Activated CD8-positive, alpha-beta memory T cell treated with anti-CD3 and anti-CD28 coated beads for 36 hours (primary cell): ENCODE measurements around the gene NCAM1. TPM values are rescaled to one million over a fixed set of nuclear protein-coding genes. Genes with fewer than 3 reads are reported as not detected.

Source experiments
- CTCF ChIA-PET: fragments of 350-600 bp; sonication (Branson Sonifier 250); formaldehyde crosslinking; loops from one replicate; lab custom pipeline; 2021; ENCODE audit warnings: antibody characterized with exemption; lab: Charles Lee
- POLR2A ChIA-PET: fragments of 350-600 bp; sonication (Branson Sonifier 250); formaldehyde crosslinking; loops from one replicate; lab custom pipeline; 2021; ENCODE audit warnings: antibody characterized with exemption; lab: Charles Lee
- total RNA-seq, 2 experiments: library from RNA; stranded (reverse); gene quantifications; one replicate each; pipeline ENCODE4 v1.2.3, GENCODE V29; 2021

The NCAM1 gene
- total RNA-seq, 2 experiments from 2014 or later: 0.11 TPM; not detected in 1

DNA sequence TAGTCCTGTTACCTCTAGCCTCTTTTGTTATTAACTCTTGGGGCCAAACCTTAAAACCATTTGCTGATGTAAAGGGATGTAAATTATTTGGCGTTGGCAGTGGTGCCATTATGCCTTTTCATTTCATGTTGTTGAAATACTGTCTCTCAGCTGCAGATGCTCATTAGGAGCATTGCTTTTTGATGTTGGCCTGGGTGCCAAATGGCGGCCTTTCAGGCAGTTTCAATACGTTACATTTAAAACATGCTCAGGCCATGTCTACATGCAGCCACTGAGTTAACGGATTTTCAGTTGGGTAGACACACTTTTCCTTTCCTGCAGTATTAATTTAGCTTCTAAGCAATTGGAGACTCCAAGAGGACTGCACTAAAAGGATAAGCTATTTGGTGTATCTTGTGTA lies 5.3 kb downstream of the NCAM1 start:
- CTCF ChIA-PET: no interaction called here
- POLR2A ChIA-PET: no interaction called here

DNA sequence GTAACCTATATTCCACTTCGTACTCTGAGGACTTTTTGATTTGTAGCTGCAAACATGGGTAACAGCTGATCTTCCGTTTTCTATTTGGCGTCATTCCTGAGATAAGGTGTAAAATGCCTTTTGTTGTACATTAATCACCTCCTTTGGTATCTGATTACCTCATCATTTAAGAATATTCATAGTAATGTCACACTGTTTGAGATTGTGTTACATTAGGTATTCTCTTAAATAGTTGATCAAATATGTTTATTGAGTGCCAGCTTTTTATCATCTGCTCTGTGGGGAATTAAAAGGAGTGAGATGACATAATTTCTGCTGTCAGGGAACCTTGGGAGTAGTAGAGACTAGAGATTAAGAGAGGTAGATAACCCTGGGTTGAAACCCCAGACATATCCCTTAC lies 5.9 kb downstream of the NCAM1 start:
- ChIA-PET CTCF (no interaction called here), POLR2A (no interaction called here)

DNA sequence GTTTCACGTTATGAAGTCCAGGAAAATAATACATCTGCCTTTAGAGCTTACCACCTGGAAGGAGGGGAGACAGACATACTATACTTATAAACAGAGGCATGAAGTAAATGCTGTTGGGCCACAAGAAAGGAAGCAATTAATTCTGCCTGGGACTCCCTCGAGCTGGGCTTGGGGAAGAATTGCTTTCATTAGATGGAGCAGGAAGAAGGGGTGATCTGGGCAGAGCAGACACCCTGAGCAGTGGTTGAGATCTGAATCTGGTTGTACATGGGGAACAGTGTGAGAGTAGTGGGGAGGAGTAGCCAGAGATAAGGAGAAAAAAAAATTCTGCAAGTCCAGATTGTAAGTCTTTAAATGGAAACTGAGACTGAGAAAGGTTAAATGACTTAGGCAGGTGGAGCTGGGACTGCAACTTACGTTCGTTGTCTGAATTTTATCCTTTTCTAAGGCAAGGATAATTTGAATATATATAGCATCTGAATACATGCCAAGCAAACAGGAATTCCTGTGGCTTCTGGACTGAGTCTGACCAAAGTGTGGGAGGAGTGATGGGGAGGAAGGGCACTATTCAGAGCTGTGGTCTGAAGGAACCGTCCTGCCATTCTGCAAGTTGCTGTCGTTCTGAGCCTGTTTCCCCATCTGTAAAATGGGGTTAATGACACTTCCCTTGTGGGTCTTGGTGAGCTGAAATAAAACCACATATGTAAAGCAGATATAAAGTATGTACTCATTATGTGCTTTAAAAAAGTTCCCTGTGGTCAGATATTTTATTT lies 7.9 kb downstream of the NCAM1 start:
- CTCF ChIA-PET: no interaction called here

DNA sequence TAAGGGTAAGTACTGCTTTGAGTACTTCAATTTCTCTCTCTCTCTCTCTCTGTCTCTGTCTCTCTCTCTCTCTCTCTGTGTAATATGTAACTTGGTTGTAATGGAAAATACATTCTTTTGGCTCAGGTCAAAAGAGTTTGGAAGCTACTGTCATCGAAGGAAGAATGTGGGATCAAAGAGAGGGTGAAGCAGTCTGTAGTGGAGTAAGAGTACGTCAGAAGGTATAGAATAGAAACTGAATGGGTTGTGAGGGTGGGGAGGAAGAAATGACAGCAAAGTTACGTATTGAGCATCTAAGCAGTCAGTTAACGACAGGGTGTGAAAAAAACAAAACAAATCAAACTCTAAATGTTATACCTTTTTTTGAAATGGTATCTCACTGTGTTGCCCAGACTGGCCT lies 10.0 kb downstream of the NCAM1 start:
- ChIA-PET POLR2A (no interaction called here), CTCF (no interaction called here)

More for the DNA sequence above, 7.9 kb downstream of the NCAM1 start:
- POLR2A ChIA-PET: no interaction called here

DNA sequence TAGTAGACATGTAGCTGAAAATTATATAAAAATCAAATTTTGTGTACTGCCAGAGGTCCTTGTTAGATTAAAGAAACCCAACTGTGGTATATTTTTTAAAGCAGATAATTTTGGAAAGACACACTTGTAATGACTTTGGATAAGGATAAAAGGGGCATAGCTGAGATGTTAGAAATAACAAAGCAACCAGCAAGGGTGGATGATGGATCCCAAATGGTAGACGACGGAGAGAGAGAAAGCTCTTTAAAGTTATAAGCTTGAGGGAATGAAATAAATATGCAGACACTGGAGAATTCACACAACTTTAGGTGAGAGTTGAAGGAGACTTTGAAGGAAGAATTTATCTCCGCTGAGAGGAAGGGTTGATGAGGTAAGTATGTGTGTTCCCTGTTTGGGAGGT lies 10.6 kb downstream of the NCAM1 start:
- ChIA-PET CTCF (no interaction called here), POLR2A (no interaction called here)

DNA sequence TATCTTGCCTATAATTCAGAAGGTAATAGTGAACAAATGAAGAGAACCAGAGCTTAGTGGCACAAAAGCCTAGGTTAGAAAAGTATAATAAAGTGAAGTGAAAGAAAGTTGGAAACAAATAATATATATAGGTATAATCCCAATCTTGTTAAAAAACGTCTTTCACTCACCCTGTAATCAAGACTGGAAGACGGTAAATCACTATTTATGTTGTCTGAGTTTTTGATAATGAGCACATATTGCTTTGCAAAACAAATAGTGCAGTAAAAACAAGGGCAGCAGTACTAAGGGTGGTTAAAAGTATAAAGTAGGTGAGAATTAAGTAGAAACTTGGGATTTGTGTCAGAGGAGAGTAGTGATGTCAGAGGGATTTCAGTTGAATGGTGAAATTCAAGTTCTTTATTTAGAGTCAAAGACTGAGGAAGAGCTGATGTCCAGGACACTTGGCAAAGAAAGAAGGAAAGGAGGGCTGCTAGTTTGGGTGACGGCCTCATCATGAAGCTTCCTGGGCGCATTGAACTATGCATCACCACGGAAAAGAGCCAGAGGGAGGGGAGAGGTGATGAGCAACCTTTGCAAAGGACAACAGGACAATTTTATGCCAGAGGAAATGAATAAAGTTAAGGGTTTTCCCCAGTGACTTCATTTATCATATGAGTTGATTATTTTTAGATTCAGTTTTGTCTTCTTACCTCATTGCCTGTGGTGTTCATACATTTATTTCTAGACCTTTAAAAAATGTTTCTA lies 11.4 kb downstream of the NCAM1 start:
- CTCF ChIA-PET: no interaction called here
- POLR2A ChIA-PET: no interaction called here

DNA sequence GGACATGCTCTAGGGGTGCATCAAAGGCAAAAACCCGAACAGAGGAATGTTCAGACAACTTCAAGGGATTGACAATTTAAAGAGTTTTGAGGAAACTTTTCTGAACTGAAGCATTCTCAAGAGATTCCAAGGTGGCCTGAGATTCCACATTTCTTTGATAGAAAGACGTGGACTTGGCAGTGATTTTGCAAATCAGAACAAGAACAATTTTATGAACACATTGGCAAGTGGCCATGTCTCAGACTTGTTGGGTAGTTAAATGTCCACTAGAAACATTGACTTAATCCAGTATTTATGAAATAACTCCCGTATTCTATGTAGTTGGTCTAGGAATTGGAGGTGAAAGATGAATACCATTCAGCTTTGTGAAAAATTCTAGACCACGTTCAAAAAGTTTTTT lies 13.8 kb downstream of the NCAM1 start:
- POLR2A ChIA-PET: no interaction called here
- CTCF ChIA-PET: no interaction called here

DNA sequence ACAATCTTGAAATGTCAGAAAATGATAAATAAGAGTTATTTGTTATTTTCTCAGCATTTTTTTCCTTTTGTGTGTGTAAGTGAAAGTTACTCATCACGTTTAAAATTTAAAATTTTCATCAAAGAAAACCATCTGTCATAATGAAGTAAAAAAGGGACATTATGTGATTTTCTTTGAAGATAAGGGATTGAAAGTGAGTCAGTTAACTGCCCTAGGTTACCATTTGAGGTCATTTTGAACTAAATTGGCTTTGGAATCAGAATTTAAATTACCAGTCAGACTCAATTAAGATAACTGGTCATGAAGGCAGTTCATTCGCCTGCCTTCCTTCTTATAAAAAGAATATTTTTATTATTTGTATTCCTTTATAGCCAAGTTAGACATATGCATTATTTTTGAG lies 14.3 kb downstream of the NCAM1 start:
- ChIA-PET POLR2A (no interaction called here), CTCF (no interaction called here)

DNA sequence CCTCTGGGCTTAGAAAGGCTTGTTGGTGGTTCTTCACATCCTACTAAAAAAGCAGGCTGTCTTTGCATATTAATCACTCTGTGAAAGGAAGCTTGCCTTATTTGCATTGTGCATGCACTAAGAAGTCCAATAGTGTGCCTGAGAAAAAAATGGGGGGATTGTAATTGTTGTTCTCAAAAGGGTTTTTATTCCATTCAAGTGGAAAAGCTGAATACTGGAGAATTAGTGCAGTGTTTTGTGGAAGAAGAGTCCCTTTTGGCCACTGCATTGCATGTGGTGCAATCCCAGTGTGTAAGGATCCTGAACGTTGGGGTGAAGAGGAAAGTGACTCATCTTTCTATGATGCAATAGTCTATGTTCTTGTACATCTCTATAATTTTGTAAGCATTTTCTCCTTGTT lies 16.5 kb downstream of the NCAM1 start:
- ChIA-PET CTCF (no interaction called here), POLR2A (no interaction called here)

DNA sequence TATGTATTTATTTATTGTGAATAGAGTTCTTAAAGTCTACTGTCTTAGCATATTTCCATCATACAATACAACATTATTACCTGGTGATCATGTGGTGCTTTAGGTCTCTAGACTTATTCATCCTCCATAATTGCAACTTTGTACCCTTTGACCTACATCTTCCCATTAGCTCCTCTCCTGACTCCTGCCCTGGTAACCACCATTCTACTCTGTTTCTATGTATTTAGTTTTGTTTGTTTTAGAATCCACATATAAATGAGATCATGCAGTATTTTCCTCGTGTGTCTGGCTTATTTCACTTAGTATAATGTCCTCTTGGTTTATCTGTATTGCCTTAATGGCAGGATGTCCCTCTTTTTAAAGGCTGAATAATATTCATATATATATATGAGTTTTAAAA lies 22.7 kb downstream of the NCAM1 start:
- POLR2A ChIA-PET: no interaction called here
- CTCF ChIA-PET: no interaction called here

DNA sequence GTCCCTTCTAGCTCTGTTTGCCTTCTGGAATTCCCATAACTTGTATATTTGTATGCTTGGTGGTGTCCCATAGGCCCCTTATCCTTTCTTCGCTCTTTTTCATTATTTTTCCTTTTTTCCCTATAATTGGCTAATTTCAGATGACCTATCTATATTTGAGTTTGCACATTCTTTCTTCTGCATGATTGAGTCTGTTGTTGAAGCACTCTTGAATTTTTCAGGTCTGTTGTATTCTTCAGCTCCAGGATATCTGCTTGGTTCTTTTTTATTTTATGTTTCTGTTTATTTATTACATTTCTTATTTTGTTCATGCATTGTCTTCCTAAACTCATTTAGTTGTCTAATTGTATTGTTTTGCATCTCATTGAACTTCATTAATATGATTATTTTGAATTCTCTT lies 28.0 kb downstream of the NCAM1 start:
- POLR2A ChIA-PET: no interaction called here
- CTCF ChIA-PET: no interaction called here

DNA sequence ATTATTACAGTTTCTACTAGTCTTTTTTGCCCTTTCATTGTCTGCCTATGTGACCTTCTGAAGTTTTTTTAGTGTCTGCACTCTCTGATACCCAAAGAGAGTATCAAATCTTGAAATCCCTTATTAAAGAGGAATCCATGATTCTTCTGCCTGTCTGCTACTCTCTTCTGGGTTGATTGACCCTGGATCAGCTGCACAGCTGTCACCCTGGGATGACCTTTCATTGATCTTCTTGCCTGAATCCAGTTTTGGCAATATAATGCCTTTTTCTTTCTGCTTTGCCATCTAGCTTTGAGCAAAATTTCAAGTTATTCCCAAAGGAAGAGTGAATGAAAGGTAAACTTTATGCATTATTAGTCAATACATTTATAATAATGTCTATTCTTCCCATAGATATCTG lies 32.6 kb downstream of the NCAM1 start:
- CTCF ChIA-PET: no interaction called here

DNA sequence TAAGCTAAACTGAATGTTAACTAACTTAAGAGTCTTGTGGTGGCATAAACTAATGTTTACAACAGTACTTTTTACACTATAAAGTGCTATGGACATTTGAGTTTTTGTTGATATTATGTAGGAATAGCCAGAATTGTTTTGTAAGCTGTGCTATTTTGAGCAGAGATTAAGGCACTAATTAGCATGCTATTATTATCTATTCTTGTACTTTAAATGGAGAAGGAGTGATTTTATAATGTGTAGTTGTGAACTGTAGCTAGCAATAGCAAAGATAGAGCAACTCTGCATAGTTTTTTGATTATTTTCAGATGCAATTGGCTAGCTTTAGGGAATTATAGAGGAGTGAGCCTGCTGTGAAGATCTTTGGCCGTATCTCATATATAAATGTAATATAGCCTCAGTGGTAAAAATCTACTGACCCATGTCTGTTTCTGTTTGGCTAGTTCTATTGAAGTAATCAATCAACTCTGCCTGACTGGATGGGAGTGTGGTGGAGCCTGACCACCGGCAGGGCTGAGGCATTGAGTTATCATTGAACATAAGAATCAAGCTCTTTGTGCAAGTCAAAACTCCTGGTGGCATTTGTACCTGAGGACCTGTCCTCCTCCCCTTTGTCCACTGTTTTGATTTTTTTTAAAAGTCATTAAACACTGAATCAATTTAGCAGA lies 34.3 kb downstream of the NCAM1 start:
- ChIA-PET CTCF (no interaction called here), POLR2A (no interaction called here)

More for the DNA sequence above, 32.6 kb downstream of the NCAM1 start:
- POLR2A ChIA-PET: no interaction called here

DNA sequence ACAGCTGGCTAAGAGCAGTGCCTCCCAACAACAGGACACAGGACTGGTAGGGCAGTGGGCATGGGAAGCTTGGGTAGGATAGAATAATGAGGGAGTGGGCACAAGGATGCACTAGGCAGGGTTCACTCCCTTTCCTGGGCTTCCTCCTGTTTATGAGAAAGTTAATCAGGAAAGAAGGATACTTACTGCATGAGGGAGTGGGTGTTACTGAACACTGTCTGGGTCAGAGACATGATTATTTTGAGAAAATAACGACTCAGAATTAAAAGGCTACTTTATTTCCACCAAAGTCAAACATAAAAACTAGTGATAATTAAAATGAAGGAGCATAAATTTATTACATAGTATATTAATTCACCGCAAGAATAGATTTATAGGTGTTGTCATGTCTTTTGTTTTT lies 35.8 kb downstream of the NCAM1 start:
- ChIA-PET POLR2A (no interaction called here), CTCF (no interaction called here)

DNA sequence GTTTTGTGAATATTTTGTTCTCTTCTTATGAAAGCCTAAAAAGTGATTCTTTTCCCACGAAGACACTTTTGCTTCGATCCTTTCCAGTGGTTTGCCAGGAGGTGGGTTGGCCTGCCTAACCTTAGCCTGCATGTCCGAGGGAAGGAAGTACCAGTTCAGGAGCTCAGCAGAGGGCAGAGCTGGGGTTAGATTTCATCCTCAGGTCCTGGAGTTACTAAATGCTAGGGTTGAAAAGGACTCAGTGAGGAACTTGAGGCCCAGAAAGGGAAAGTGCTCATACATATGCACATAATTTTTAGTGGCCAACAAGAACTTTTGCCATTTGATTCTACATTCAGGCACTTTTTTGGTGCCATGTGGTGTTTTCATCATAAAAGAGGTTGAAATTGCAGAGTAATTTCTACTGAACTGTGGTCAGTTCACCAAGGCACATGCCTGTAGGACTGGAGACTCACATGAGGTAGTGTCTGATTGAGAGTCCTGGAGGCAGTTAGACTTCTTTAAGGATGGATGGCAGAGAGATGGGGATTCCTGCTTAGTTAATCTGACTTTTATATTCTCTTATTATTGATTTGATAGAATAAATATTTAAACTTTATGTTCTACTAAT lies 36.7 kb downstream of the NCAM1 start:
- POLR2A ChIA-PET: no interaction called here
- CTCF ChIA-PET: no interaction called here

DNA sequence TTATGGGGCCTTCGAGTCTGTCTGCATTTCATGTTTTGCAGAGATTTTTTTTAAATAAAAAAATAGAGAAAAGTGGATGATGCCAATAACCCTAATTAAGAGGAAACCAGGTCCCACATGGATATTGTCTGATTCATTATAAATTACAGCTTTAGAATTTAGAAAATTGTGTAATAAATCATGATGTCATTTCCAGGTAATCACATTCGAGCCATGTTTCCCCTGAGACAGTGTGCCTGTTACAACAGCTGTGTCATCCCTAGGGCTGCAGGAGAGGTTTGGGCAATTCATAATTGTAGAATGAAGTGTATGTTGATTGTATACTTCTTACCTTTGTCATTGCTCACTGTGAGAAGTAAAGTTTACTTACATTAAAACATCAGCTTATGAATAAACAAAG lies 38.3 kb downstream of the NCAM1 start:
- ChIA-PET POLR2A (no interaction called here), CTCF (no interaction called here)

DNA sequence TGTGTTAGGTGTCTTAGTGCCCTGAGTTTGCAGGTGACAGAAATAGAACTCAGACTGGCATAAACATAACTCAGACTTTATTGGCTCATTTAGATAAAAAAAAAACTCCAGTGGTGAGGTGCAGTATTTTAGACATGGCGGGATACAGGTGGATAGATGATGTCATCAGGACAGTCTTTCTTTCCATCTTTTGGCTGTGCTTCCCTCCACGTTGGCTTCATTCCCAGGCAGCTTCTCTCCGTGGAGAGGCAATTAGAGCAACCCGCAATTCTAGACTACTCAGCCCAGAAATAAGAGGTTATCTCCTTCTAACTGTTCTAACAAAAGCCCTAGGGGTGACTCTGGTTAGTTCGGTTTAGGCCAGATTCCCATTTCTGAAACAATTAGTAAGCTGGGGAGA lies 40.5 kb downstream of the NCAM1 start:
- POLR2A ChIA-PET: no interaction called here

DNA sequence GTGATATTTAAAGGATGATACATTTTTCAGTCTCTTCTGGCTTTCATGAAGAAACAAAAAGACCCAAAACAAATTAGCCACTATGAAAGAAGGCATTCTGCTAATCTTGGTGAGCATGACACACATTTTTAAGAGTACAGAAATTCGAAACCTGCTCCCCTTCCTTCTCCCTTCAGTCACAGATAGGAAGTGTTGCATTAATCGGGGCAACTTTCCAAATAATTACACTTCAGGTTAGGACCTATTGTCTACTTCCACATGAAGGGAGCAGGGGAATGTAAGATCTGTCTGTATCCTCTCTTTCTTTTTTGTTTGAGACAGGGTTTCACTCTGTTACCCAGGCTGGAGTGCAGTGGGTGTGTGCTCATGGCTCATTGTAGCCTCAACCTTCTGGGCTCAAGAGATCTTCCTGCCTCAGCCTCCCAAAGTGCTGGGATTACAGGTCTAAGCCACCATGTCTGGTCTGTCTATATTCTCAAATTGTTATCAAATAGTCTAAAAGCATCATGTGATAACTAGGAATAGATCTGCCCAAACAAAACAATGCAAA lies 45.8 kb downstream of the NCAM1 start:
- POLR2A ChIA-PET: no interaction called here
- CTCF ChIA-PET: no interaction called here

More for the DNA sequence above, 40.5 kb downstream of the NCAM1 start:
- CTCF ChIA-PET: no interaction called here

DNA sequence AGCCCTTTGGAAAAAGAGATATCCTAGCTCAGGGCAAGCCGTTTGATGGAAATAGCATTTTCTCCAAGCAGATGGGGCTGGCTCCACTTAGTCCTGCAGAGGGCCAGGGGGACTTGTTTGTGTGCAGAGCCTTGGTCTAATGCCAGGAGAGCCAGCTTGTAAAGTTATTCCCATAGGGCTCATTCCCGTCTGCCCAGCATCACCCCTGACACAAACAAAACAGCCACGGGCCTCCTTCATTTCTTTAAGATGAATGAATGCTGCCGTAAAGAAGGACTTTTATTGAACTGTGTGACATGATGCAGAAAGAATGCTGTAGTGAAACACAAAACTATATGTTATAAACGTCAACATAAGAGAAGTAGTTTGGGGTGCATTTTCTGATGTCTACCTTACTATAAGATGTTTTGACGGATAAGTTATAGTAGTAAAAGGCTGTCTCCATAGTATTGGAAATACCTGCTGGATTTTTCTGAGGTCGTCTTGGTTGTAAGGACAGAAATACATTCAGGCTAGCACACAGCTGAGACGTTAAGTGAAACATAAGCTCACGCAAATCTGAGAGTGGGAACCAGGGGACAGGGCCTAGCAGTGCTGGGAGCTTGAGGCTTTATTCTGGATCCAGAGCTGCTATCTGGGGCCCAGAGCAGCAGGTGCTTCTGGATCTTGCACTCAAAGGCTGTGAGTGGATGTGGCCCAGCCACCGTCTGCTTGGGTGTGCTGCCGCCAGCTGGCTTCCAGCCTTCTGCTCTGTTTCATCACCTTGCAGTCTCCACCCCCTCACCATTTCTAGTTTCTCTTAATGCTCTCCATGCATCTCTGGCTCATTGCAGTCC lies 53.3 kb downstream of the NCAM1 start:
- ChIA-PET POLR2A (no interaction called here), CTCF (no interaction called here)
